B cell (primary cell): ENCODE data around the gene TTC28. TPM values are rescaled to one million over a fixed set of nuclear protein-coding genes. Genes with fewer than 3 reads are reported as not detected.

Source experiments
- ATAC-seq: fragments of 200-7000 bp; cut with Tn5 transposase; one replicate; pipeline ENCODE4 v1.10.0; 2021; ENCODE audit warnings: low read depth, mild to moderate bottlenecking, moderate number of reproducible peaks, moderate library complexity
- CTCF ChIA-PET: fragments of 350-600 bp; sonication (Branson Sonifier 250); formaldehyde crosslinking; loops from one replicate; lab custom pipeline; 2021; ENCODE audit warnings: antibody characterized with exemption, inconsistent platforms; lab: Charles Lee
- POLR2A ChIA-PET: fragments of 350-600 bp; sonication (Branson Sonifier 250); formaldehyde crosslinking; loops from one replicate; lab custom pipeline; 2021; ENCODE audit warnings: antibody characterized with exemption; lab: Charles Lee
- DNase-seq: peaks from one replicate; pipeline ENCODE4 v3.0.0; 2013
- H2AFZ ChIP-seq: 2 replicates; pipeline ENCODE4 v1.6.1; 2012; ENCODE audit warnings: mild to moderate bottlenecking, low read depth, low read length; ENCODE audit not compliant: insufficient read depth, poor library complexity, severe bottlenecking
- H3K27ac ChIP-seq, 2 donors: 1 replicate in 1 of 2; 2 replicates in 1 of 2; pipeline ENCODE4 v1.5.1; 2012 to 2013; ENCODE audit warnings: low read length in 2 of 2, mild to moderate bottlenecking in 2 of 2, moderate library complexity in 1 of 2
- H3K27me3 ChIP-seq, 4 experiments: fragments of 200-600 bp in 1 of 4; sonication (generic) in 1 of 4; replicated peaks in 1 of 4; 1 replicate in 2 of 4; 2 replicates in 2 of 4; pipeline versions ENCODE4 v1.6.1 to v1.7.0; 2013 to 2016; ENCODE audit warnings: low read length in 3 of 4, mild to moderate bottlenecking in 2 of 4, mixed read lengths in 1 of 4, moderate library complexity in 1 of 4; ENCODE audit not compliant: insufficient read depth in 4 of 4, control insufficient read depth in 3 of 4; ENCODE audit errors: control extremely low read depth in 1 of 4
- H3K36me3 ChIP-seq, 2 experiments: replicated peaks in 1 of 2; 1 replicate in 1 of 2; 2 replicates in 1 of 2; pipeline versions ENCODE4 v1.6.1 to v1.7.1; 2013; ENCODE audit warnings: low read length in 1 of 2; ENCODE audit not compliant: insufficient read depth in 2 of 2, control insufficient read depth in 1 of 2; ENCODE audit errors: control extremely low read depth in 1 of 2, extremely low read depth in 1 of 2
- H3K4me1 ChIP-seq, 2 donors: fragments of 200-600 bp in 1 of 2; sonication (generic) in 1 of 2; 1 replicate in 1 of 2; 2 replicates in 1 of 2; pipeline versions ENCODE4 v1.5.1 to v1.6.1; 2013 to 2017; ENCODE audit warnings: low read length in 2 of 2; ENCODE audit not compliant: control insufficient read depth in 2 of 2, insufficient read depth in 2 of 2
- H3K4me2 ChIP-seq: replicated peaks from 2 replicates; pipeline ENCODE3; 2012; ENCODE audit warnings: mild to moderate bottlenecking, low read depth, low read length; ENCODE audit not compliant: poor library complexity, severe bottlenecking
- H3K4me3 ChIP-seq, 5 experiments: fragments of 200-600 bp in 1 of 5; sonication (generic) in 1 of 5; 1 replicate in 3 of 5; 2 replicates in 2 of 5; pipeline versions ENCODE4 v1.5.1 to v1.7.0; 2011 to 2016; ENCODE audit warnings: low read length in 4 of 5, mild to moderate bottlenecking in 4 of 5, low read depth in 2 of 5, control low read depth in 1 of 5, moderate library complexity in 1 of 5; ENCODE audit not compliant: insufficient read depth in 1 of 5; ENCODE audit errors: control extremely low read depth in 1 of 5, extremely low read depth in 1 of 5
- H3K79me2 ChIP-seq: fragments of 200-600 bp; sonication (generic); one replicate; pipeline ENCODE4 v1.6.0; 2016; ENCODE audit warnings: low read length; ENCODE audit not compliant: control insufficient read depth, insufficient read depth
- H3K9ac ChIP-seq: fragments of 200-600 bp; sonication (generic); 2 replicates; pipeline ENCODE4 v1.6.1; 2017; ENCODE audit warnings: mild to moderate bottlenecking, low read length, moderate library complexity
- H3K9me3 ChIP-seq, 3 donors: one replicate each; pipeline versions ENCODE4 v1.6.1 to v1.7.1; 2013; ENCODE audit warnings: low read length in 2 of 3; ENCODE audit not compliant: control insufficient read depth in 2 of 3, insufficient read depth in 1 of 3; ENCODE audit errors: control extremely low read depth in 1 of 3
- H4K20me1 ChIP-seq: 2 replicates; pipeline ENCODE4 v1.6.0; 2012; ENCODE audit warnings: mild to moderate bottlenecking, low read length; ENCODE audit not compliant: insufficient read depth, control insufficient read depth, poor library complexity, severe bottlenecking
- H3K27ac Mint-ChIP-seq: one replicate; pipeline ENCODE4 v1.8.0; 2021; ENCODE audit warnings: mixed read lengths
- H3K27me3 Mint-ChIP-seq: one replicate; pipeline ENCODE4 v1.8.0; 2021; ENCODE audit warnings: mixed read lengths
- H3K4me1 Mint-ChIP-seq: one replicate; pipeline ENCODE4 v1.8.0; 2021; ENCODE audit warnings: mixed read lengths
- H3K4me3 Mint-ChIP-seq: one replicate; pipeline ENCODE4 v1.8.0; 2021; ENCODE audit warnings: mixed read lengths
- H3K9me3 Mint-ChIP-seq: one replicate; pipeline ENCODE4 v1.8.0; 2022; ENCODE audit warnings: mixed read lengths; ENCODE audit not compliant: insufficient read depth
- EZH2 ChIP-seq: IDR thresholded peaks from 2 replicates; pipeline ENCODE4 v1.6.1; 2012; ENCODE audit warnings: borderline replicate concordance, low read depth, mild to moderate bottlenecking, moderate library complexity, low read length; ENCODE audit not compliant: insufficient read depth, poor library complexity, severe bottlenecking
- WGBS: methylation state at CpG from one replicate; pipeline ENCODE4 v1.1.5; 2013; ENCODE audit warnings: missing lambda C conversion rate; ENCODE audit not compliant: insufficient coverage; 5-methylcytosine and 5-hydroxymethylcytosine counted together
- intact Hi-C: fragments of 100-400 bp; cut with micrococcal nuclease; formaldehyde crosslinking; loops from one replicate; pipeline ENCODE4 v1.10.0; 2022
- polyA plus RNA-seq: library from polyadenylated mRNA; depleted of rRNA; stranded (reverse); fragments of >200 nt; gene quantifications from 2 replicates; pipeline ENCODE4 v1.2.3, GENCODE V29; 2012
- total RNA-seq, 2 donors: library from RNA; stranded (reverse); fragments of 120-200 nt in 1 of 2; gene quantifications; 1 replicate in 1 of 2; 2 replicates in 1 of 2; pipeline versions ENCODE4 v1.2.3 to v1.2.4, GENCODE V29; 2013 to 2022
- TF ChIP-seq, protein P1 (sequence below): fragments of 200-600 bp; IDR thresholded peaks from one replicate; pipeline ENCODE4 v1.8.0; 2022; ENCODE audit warnings: antibody characterized with exemption, mild to moderate bottlenecking

Gene TTC28
- total and polyA plus RNA-seq, 2 donors (not counting 1 experiment from before 2014, with no cell fraction given): 4.5 to 7.3 TPM

DNA sequence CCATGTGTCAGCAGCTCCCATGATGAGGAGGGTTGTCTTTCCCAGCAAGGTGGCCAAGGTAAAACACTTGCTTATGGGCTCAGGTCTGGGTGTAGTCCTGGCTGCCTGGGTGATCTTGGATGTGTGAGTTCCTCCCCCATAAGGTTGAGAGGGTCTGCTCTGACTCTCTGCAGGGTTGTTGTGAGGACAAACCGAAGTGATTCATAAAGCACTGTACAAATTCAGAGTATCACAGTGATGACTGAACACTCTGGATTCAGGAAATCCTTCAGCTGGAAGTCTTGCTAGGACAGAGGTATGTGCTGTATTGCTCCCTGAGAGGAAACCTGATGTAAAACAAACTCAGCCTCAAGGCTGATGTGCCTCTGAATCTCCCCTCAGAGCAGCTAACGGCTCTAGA, 539.7 kb downstream of the TTC28 start:
- no peaks in the 10 kb centered on the region for H3K36me3 ChIP-seq
- no peak overlapping the region for H3K4me2 ChIP-seq
- H3K27ac ChIP-seq: no peak overlapping the region
- peaks cover 3% of the 10 kb centered on the region for H3K27me3 Mint-ChIP-seq
- no peaks in the 10 kb centered on the region for H3K9me3 ChIP-seq
- intact Hi-C loops: no loop called here
- H3K4me3 Mint-ChIP-seq: no peak overlapping the region
- H3K79me2 ChIP-seq: no peaks in the 10 kb centered on the region
- no peaks in the 10 kb centered on the region for H4K20me1 ChIP-seq
- no peak for ATAC-seq
- peaks cover 0 to 2% (median 0%) of the 10 kb centered on the region in 4 experiments for H3K27me3 ChIP-seq
- H3K4me1 Mint-ChIP-seq: no peaks in the 10 kb centered on the region
- H3K4me3 ChIP-seq: no peak overlapping the region
- H3K9me3 Mint-ChIP-seq: no peaks in the 10 kb centered on the region
- H3K27ac Mint-ChIP-seq: no peak overlapping the region
- TF ChIP-seq EZH2: no peak
- TF ChIP-seq, protein P1, sequence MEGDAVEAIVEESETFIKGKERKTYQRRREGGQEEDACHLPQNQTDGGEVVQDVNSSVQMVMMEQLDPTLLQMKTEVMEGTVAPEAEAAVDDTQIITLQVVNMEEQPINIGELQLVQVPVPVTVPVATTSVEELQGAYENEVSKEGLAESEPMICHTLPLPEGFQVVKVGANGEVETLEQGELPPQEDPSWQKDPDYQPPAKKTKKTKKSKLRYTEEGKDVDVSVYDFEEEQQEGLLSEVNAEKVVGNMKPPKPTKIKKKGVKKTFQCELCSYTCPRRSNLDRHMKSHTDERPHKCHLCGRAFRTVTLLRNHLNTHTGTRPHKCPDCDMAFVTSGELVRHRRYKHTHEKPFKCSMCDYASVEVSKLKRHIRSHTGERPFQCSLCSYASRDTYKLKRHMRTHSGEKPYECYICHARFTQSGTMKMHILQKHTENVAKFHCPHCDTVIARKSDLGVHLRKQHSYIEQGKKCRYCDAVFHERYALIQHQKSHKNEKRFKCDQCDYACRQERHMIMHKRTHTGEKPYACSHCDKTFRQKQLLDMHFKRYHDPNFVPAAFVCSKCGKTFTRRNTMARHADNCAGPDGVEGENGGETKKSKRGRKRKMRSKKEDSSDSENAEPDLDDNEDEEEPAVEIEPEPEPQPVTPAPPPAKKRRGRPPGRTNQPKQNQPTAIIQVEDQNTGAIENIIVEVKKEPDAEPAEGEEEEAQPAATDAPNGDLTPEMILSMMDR: no peak
- no peak for DNase-seq
- WGBS: 86% methylated on average over 1 of the region's 2 CpGs
- no peak overlapping the region for H2AFZ ChIP-seq
- POLR2A ChIA-PET: no interaction called here
- CTCF ChIA-PET: no interaction called here
- H3K9ac ChIP-seq: no peak overlapping the region
- no peaks in the 10 kb centered on the region for H3K4me1 ChIP-seq

DNA sequence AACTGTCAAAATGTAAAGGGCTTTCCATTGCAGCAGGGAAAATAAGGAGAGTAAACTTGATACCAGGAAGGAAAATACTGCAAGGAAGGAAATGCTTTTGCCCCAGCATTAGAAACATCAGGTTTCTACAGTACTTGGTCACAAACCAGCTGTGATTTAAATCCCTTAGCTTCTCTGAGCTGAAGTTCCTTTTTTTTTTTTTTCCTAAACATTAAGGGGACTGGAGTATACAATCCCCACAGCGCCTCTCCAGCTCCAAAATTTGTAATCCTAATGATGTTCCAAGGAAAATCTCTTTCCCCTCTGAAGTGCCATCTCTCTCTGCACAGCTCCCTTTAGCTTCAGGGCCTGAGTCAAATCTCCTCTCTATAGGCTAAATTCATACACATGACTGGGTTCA, 540.1 kb downstream of the TTC28 start:
- ChIA-PET CTCF (no interaction called here), POLR2A (no interaction called here)
- H2AFZ ChIP-seq: no peak overlapping the region
- no peak overlapping the region for H3K4me3 Mint-ChIP-seq
- intact Hi-C loops: no loop called here
- peaks cover 3% of the 10 kb centered on the region for H3K27me3 Mint-ChIP-seq
- DNase-seq: no peak
- no peaks in the 10 kb centered on the region for H3K4me1 ChIP-seq
- H3K27ac ChIP-seq: no peak overlapping the region
- peaks cover 0 to 2% (median 0%) of the 10 kb centered on the region in 4 experiments for H3K27me3 ChIP-seq
- no peak overlapping the region for H3K4me3 ChIP-seq
- H3K4me1 Mint-ChIP-seq: no peaks in the 10 kb centered on the region
- ATAC-seq: no peak
- no peaks in the 10 kb centered on the region for H3K79me2 ChIP-seq
- 92% methylated on average over 1 of the region's 1 CpG for WGBS
- no peaks in the 10 kb centered on the region for H3K9me3 ChIP-seq
- no peak for TF ChIP-seq EZH2
- TF ChIP-seq, protein P1: no peak
- no peak overlapping the region for H3K9ac ChIP-seq
- no peak overlapping the region for H3K27ac Mint-ChIP-seq
- H4K20me1 ChIP-seq: no peaks in the 10 kb centered on the region
- H3K36me3 ChIP-seq: no peaks in the 10 kb centered on the region
- no peak overlapping the region for H3K4me2 ChIP-seq
- H3K9me3 Mint-ChIP-seq: no peaks in the 10 kb centered on the region
